Measurements from ENCODE around the gene PDE8B.

PDE8B gene

GRCh38 chr5:77427998-77428397 lies 217.5 kb downstream of the PDE8B start:
- TF ChIP-seq POU2F2 (IDR thresholded peaks at IDR 0.05; ENCODE audit: low read depth, low read length), result no peak
- no peak for TF ChIP-seq SPI1 (IDR thresholded peaks at IDR 0.05; ENCODE audit: low read depth, low read length)
- TF ChIP-seq POLR2AphosphoS5 (IDR thresholded peaks at IDR 0.05; ENCODE audit: low read depth, low read length), result no peak
- TF ChIP-seq TAF1 (IDR thresholded peaks at IDR 0.05; ENCODE audit: low read depth, low read length), result no peak
- no peak for TF ChIP-seq PAX5 (IDR thresholded peaks at IDR 0.05; ENCODE audit: insufficient read depth, low read length, severe bottlenecking)
- no peak for TF ChIP-seq POLR2A (IDR thresholded peaks at IDR 0.05; ENCODE audit: low read depth, low read length)
- no peak for DNase-seq (ENCODE audit: insufficient read length, low spot score)
- FAIRE-seq, result no peak

- no peak for FAIRE-seq
- DNase-seq (ENCODE audit: insufficient read length, low spot score), result no peak
- no peak for TF ChIP-seq POLR2A (IDR thresholded peaks at IDR 0.05; ENCODE audit: low read depth, low read length)
- TF ChIP-seq PAX5 (IDR thresholded peaks at IDR 0.05; ENCODE audit: insufficient read depth, low read length, severe bottlenecking), result no peak
- TF ChIP-seq POLR2AphosphoS5 (IDR thresholded peaks at IDR 0.05; ENCODE audit: low read depth, low read length), result no peak
- TF ChIP-seq TAF1 (IDR thresholded peaks at IDR 0.05; ENCODE audit: low read depth, low read length), result no peak
- TF ChIP-seq POU2F2 (IDR thresholded peaks at IDR 0.05; ENCODE audit: low read depth, low read length), result no peak
- no peak for TF ChIP-seq SPI1 (IDR thresholded peaks at IDR 0.05; ENCODE audit: low read depth, low read length)
These were observed 218.0 kb downstream of the PDE8B start for GRCh38 chr5:77428526-77428925.

GRCh38 chr5:77430726-77431125 lies 220.2 kb downstream of the PDE8B start:
- no peak for FAIRE-seq
- TF ChIP-seq PAX5 (IDR thresholded peaks at IDR 0.05; ENCODE audit: insufficient read depth, low read length, severe bottlenecking) (no peak), POU2F2 (IDR thresholded peaks at IDR 0.05; ENCODE audit: low read depth, low read length) (no peak), POLR2A (IDR thresholded peaks at IDR 0.05; ENCODE audit: low read depth, low read length) (no peak), POLR2AphosphoS5 (IDR thresholded peaks at IDR 0.05; ENCODE audit: low read depth, low read length) (no peak)
- no peak for DNase-seq (ENCODE audit: insufficient read length, low spot score)

DNA sequence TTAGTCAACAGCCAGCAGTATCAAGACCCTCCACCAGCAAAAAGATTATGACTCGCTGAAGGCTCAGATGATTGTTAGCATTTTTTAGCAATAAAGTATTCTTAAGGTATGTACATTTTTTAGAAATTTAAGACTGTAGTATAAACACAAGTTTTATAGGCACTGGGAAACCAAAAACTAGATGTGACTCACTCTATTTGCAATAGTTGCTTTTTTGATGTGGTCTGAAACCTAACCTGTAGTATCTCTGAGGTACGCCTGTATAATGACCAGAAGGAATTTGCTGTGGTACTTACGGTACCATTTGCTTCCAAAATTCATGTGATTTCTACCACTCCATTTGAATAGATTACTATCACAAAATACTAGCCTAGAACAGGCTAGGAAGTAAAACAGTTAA lies 220.8 kb downstream of the PDE8B start:
- TF ChIP-seq SPI1 (IDR thresholded peaks at IDR 0.05; ENCODE audit: low read depth, low read length) (no peak), TAF1 (IDR thresholded peaks at IDR 0.05; ENCODE audit: low read depth, low read length) (no peak), POLR2A (IDR thresholded peaks at IDR 0.05; ENCODE audit: low read depth, low read length) (no peak), POLR2AphosphoS5 (IDR thresholded peaks at IDR 0.05; ENCODE audit: low read depth, low read length) (no peak), PAX5 (IDR thresholded peaks at IDR 0.05; ENCODE audit: insufficient read depth, low read length, severe bottlenecking) (no peak), POU2F2 (IDR thresholded peaks at IDR 0.05; ENCODE audit: low read depth, low read length) (no peak)
- no peak for DNase-seq (ENCODE audit: insufficient read length, low spot score)
- FAIRE-seq, result no peak

DNA sequence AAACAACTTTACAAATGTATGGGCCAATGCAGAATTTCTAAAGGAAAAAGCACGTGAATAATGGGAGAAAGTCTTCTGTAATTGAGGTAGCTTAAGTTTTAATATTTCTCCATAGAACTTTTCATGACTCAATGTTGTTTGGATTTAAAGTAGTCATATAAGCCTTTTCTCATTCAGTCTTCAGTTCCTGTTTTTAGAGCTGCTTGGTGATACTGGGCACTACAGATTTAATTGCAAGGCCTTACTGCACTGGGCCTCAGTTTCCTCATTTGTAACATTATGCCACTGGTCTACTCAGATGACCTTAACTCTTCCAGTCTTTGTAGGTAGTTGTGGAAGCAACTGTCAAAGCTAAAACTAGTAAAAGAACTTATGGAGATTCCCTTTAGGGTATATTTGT lies 221.2 kb downstream of the PDE8B start:
- no peak for FAIRE-seq
- no peak for DNase-seq (ENCODE audit: insufficient read length, low spot score)
- no peak for TF ChIP-seq POLR2AphosphoS5 (IDR thresholded peaks at IDR 0.05; ENCODE audit: low read depth, low read length)
- TF ChIP-seq SPI1 (IDR thresholded peaks at IDR 0.05; ENCODE audit: low read depth, low read length), result peak; percentile 80
- TF ChIP-seq TAF1 (IDR thresholded peaks at IDR 0.05; ENCODE audit: low read depth, low read length), result no peak
- TF ChIP-seq POLR2A (IDR thresholded peaks at IDR 0.05; ENCODE audit: low read depth, low read length), result no peak
- TF ChIP-seq PAX5 (IDR thresholded peaks at IDR 0.05; ENCODE audit: insufficient read depth, low read length, severe bottlenecking), result no peak

DNA sequence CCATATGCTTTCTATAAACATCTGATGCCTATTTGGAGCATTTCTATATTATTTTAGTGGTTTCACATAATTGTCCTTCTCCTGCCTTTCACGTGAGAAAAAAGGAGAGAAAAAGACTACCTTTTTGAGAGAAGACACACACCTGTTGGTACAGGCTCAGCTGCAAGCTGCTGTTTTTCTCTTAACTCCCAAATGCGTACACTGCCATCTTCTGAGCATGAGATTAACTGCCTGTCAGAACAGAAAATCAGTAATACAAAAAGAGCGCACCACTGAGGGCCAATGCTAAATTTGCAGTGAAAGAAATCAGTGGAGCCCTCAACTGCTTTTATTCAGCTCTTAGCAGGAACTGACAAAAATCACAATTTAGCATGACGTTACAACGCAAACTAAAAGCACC lies 226.7 kb downstream of the PDE8B start:
- no peak for TF ChIP-seq POLR2AphosphoS5 (IDR thresholded peaks at IDR 0.05; ENCODE audit: low read depth, low read length)
- TF ChIP-seq SPI1 (IDR thresholded peaks at IDR 0.05; ENCODE audit: low read depth, low read length), result no peak
- no peak for TF ChIP-seq PAX5 (IDR thresholded peaks at IDR 0.05; ENCODE audit: insufficient read depth, low read length, severe bottlenecking)
- TF ChIP-seq POLR2A (IDR thresholded peaks at IDR 0.05; ENCODE audit: low read depth, low read length), result no peak
- TF ChIP-seq TAF1 (IDR thresholded peaks at IDR 0.05; ENCODE audit: low read depth, low read length), result no peak
- TF ChIP-seq POU2F2 (IDR thresholded peaks at IDR 0.05; ENCODE audit: low read depth, low read length), result no peak
- FAIRE-seq, result no peak
- no peak for DNase-seq (ENCODE audit: insufficient read length, low spot score)

DNA sequence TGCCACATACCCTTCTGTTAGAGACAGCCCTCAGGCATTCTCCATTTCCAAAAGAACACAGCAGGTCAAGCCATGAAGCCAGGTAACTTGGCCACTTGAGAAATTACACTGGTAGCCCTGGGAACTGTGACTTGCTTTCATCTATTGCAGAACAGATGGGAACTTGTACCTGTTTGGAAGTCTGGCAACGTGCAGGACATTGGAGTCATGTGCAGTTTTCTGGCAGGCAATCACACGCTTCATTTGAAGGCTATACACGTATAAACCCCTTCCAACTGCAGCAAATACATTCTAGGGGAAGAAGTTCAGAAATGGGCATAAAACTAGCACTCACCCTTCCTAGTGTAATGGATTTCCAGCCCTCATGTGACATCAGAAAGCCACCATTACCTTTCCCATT lies 227.6 kb downstream of the PDE8B start:
- FAIRE-seq (no peak), DNase-seq (ENCODE audit: insufficient read length, low spot score) (no peak)
- TF ChIP-seq TAF1 (IDR thresholded peaks at IDR 0.05; ENCODE audit: low read depth, low read length) (no peak), SPI1 (IDR thresholded peaks at IDR 0.05; ENCODE audit: low read depth, low read length) (no peak), PAX5 (IDR thresholded peaks at IDR 0.05; ENCODE audit: insufficient read depth, low read length, severe bottlenecking) (no peak), POU2F2 (IDR thresholded peaks at IDR 0.05; ENCODE audit: low read depth, low read length) (no peak), POLR2A (IDR thresholded peaks at IDR 0.05; ENCODE audit: low read depth, low read length) (no peak), POLR2AphosphoS5 (IDR thresholded peaks at IDR 0.05; ENCODE audit: low read depth, low read length) (no peak)

- FAIRE-seq (no peak), DNase-seq (ENCODE audit: insufficient read length, low spot score) (no peak)
- TF ChIP-seq POLR2A (IDR thresholded peaks at IDR 0.05; ENCODE audit: low read depth, low read length) (no peak), TAF1 (IDR thresholded peaks at IDR 0.05; ENCODE audit: low read depth, low read length) (no peak), PAX5 (IDR thresholded peaks at IDR 0.05; ENCODE audit: insufficient read depth, low read length, severe bottlenecking) (no peak), POU2F2 (IDR thresholded peaks at IDR 0.05; ENCODE audit: low read depth, low read length) (no peak), SPI1 (IDR thresholded peaks at IDR 0.05; ENCODE audit: low read depth, low read length) (no peak), POLR2AphosphoS5 (IDR thresholded peaks at IDR 0.05; ENCODE audit: low read depth, low read length) (no peak)
These were observed 233.2 kb downstream of the PDE8B start for GRCh38 chr5:77443670-77444069.

GRCh38 chr5:77444356-77444755 lies 233.9 kb downstream of the PDE8B start:
- FAIRE-seq (no peak), DNase-seq (ENCODE audit: insufficient read length, low spot score) (no peak)
- TF ChIP-seq POU2F2 (IDR thresholded peaks at IDR 0.05; ENCODE audit: low read depth, low read length) (no peak), POLR2AphosphoS5 (IDR thresholded peaks at IDR 0.05; ENCODE audit: low read depth, low read length) (no peak), TAF1 (IDR thresholded peaks at IDR 0.05; ENCODE audit: low read depth, low read length) (no peak), SPI1 (IDR thresholded peaks at IDR 0.05; ENCODE audit: low read depth, low read length) (no peak), POLR2A (IDR thresholded peaks at IDR 0.05; ENCODE audit: low read depth, low read length) (no peak), PAX5 (IDR thresholded peaks at IDR 0.05; ENCODE audit: insufficient read depth, low read length, severe bottlenecking) (no peak)

DNA sequence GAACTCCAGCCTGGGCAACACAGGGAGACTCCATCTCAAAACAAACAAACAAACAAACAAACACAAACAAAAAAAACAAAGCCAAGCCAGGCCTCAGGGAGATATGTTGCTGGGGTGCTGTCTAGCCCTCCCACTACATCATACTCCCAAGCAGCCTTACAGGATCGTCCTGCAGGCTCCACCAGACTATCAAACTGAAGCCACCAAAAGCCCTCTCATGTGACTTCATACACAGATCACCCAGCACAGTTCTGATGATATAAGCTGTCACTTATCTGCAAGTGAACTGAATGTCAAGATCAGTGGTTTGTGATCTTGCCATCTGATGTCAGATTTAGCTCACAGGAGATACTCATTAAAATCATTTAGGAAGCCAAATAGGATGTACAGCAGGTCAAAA lies 238.4 kb downstream of the PDE8B start:
- no peak for TF ChIP-seq POLR2A (IDR thresholded peaks at IDR 0.05; ENCODE audit: low read depth, low read length)
- TF ChIP-seq PAX5 (IDR thresholded peaks at IDR 0.05; ENCODE audit: insufficient read depth, low read length, severe bottlenecking), result no peak
- TF ChIP-seq POLR2AphosphoS5 (IDR thresholded peaks at IDR 0.05; ENCODE audit: low read depth, low read length), result no peak
- TF ChIP-seq TAF1 (IDR thresholded peaks at IDR 0.05; ENCODE audit: low read depth, low read length), result no peak
- TF ChIP-seq SPI1 (IDR thresholded peaks at IDR 0.05; ENCODE audit: low read depth, low read length), result no peak
- TF ChIP-seq POU2F2 (IDR thresholded peaks at IDR 0.05; ENCODE audit: low read depth, low read length), result no peak
- DNase-seq (ENCODE audit: insufficient read length, low spot score) (no peak), FAIRE-seq (no peak)

Measured in GM12891 (cell line).